K562 (cell line): Measurements from ENCODE around the gene SFRP5. TPM values are rescaled to one million over a fixed set of nuclear protein-coding genes. Genes with fewer than 3 reads are reported as not detected.

Experiments
- ATAC-seq: fragments of 200-7000 bp; cut with Tn5 transposase; 3 replicates; pipeline ENCODE4 v1.9.1; 2020; ENCODE audit warnings: moderate library complexity
- BruUV-seq: library from RNA; stranded (reverse); fragments of 400-500 nt; replicated peaks from 2 replicates; lab custom pipeline; 2021; lab: Mats Ljungman, UMichigan
- CTCF ChIA-PET: fragments of 300-600 bp; formaldehyde crosslinking; extraction: SDS; loops from one replicate; lab custom pipeline; 2021; ENCODE audit warnings: low intra/inter-chr PET ratio; lab: Yijun Ruan, JAX
- POLR2A ChIA-PET: fragments of 300-600, 350-650 bp; sonication (Branson Sonifier 250); formaldehyde crosslinking; extraction: SDS; loops from one replicate; lab custom pipeline; 2021; ENCODE audit warnings: antibody characterized with exemption, inconsistent platforms; lab: Yijun Ruan, JAX
- DNase-seq, 4 experiments: peaks; one replicate each; pipeline versions ENCODE4 v3.0.0 to v3.0.0-alpha.2; 2011 to 2018; ENCODE audit warnings: low spot score in 3 of 4, mixed read lengths in 3 of 4; ENCODE audit errors: extremely low read depth in 1 of 4
- FAIRE-seq: peaks from 2 replicates; lab custom pipeline; 2011; peaks lifted over from hg19 to GRCh38; lab: Jason Lieb, UNC
- H2AFZ ChIP-seq: 2 replicates; pipeline ENCODE4 v1.6.0; 2011; ENCODE audit warnings: low read depth, low read length, control low read depth, inconsistent platforms
- H3K27ac ChIP-seq: fragments of 200-600 bp; 3 replicates; pipeline ENCODE4 v1.8.0; 2011; ENCODE audit warnings: low read depth, mild to moderate bottlenecking, control low read depth, inconsistent platforms, low read length, moderate library complexity, mixed read lengths; ENCODE audit errors: extremely low read depth
- H3K27me3 ChIP-seq, 2 experiments: fragments of 300-600 bp in 1 of 2; 2 replicates in 1 of 2; 3 replicates in 1 of 2; pipeline versions ENCODE4 v1.6.0 to v1.8.0; 2011; ENCODE audit warnings: inconsistent platforms in 2 of 2, low read length in 2 of 2, mild to moderate bottlenecking in 1 of 2, mixed read lengths in 1 of 2, moderate library complexity in 1 of 2; ENCODE audit not compliant: control insufficient read depth in 2 of 2, insufficient read depth in 2 of 2
- H3K36me3 ChIP-seq: fragments of 300-600 bp; 3 replicates; pipeline ENCODE4 v1.8.0; 2011; ENCODE audit warnings: mild to moderate bottlenecking, low read length, inconsistent platforms; ENCODE audit not compliant: control insufficient read depth, insufficient read depth
- H3K4me1 ChIP-seq, 2 experiments: fragments of 200-600 bp in 1 of 2; replicated peaks in 1 of 2; 2 replicates in 1 of 2; 3 replicates in 1 of 2; pipeline versions ENCODE4 v1.5.1 to v1.8.0; 2011; ENCODE audit warnings: inconsistent platforms in 2 of 2, low read length in 2 of 2, mild to moderate bottlenecking in 1 of 2, mixed read lengths in 1 of 2, moderate library complexity in 1 of 2; ENCODE audit not compliant: control insufficient read depth in 2 of 2, insufficient read depth in 2 of 2
- H3K4me2 ChIP-seq: 2 replicates; pipeline ENCODE4 v1.6.1; 2011; ENCODE audit warnings: low read length, control low read depth, inconsistent platforms, mixed read lengths; ENCODE audit not compliant: insufficient read depth
- H3K4me3 ChIP-seq: fragments of 200-600 bp; sonication (generic), shearing (Covaris generic); 2 replicates; pipeline ENCODE4 v1.5.1; 2016; ENCODE audit warnings: control low read depth, inconsistent platforms
- H3K79me2 ChIP-seq: fragments of 200-600 bp; 3 replicates; pipeline ENCODE4 v1.8.0; 2011; ENCODE audit warnings: low read length, inconsistent platforms; ENCODE audit not compliant: control insufficient read depth, insufficient read depth
- H3K9ac ChIP-seq, 2 experiments: 2 replicates each; pipeline versions ENCODE4 v1.6.0 to v1.6.1; 2011; ENCODE audit warnings: low read depth in 2 of 2, low read length in 2 of 2, control low read depth in 1 of 2, inconsistent platforms in 1 of 2, mild to moderate bottlenecking in 1 of 2, mixed read lengths in 1 of 2; ENCODE audit not compliant: insufficient read depth in 1 of 2
- H3K9me1 ChIP-seq: one replicate; pipeline ENCODE4 v1.6.0; 2011; ENCODE audit warnings: inconsistent platforms, mild to moderate bottlenecking, low read length, moderate library complexity; ENCODE audit not compliant: control insufficient read depth, insufficient read depth
- H3K9me3 ChIP-seq: replicated peaks from 2 replicates; pipeline ENCODE4 v1.5.1; 2011; ENCODE audit warnings: low read depth, low read length, inconsistent platforms; ENCODE audit not compliant: control insufficient read depth, insufficient read depth
- H4K20me1 ChIP-seq: replicated peaks from 2 replicates; pipeline ENCODE4 v1.6.1; 2011; ENCODE audit warnings: low read length, inconsistent platforms, mixed read lengths; ENCODE audit not compliant: control insufficient read depth, insufficient read depth
- ATF2 ChIP-seq: sonication (generic); formaldehyde crosslinking; IDR thresholded peaks from 2 replicates; pipeline ENCODE4 v1.8.1; 2022; ENCODE audit warnings: missing genetic modification reagents
- FOXA1 ChIP-seq: fragments of 450-650 bp; IDR thresholded peaks from 2 replicates; pipeline ENCODE4 v1.6.1; 2016; ENCODE audit warnings: mild to moderate bottlenecking, borderline replicate concordance
- GTF2F1 ChIP-seq: IDR thresholded peaks from 2 replicates; pipeline ENCODE4 v1.6.1; 2011; ENCODE audit warnings: low read depth, low read length, improper control_type of control experiment
- IFI16 ChIP-seq: fragments of 250-450 bp; sonication (Bioruptor Pico); IDR thresholded peaks from 2 replicates; pipeline ENCODE4 v2.1.2; 2022; ENCODE audit warnings: mild to moderate bottlenecking, inconsistent platforms
- ZBTB33 ChIP-seq: sonication (generic); formaldehyde crosslinking; IDR thresholded peaks from 2 replicates; pipeline ENCODE4 v1.8.1; 2023; ENCODE audit warnings: mild to moderate bottlenecking, missing genetic modification reagents
- ZNF197 ChIP-seq: fragments of 200-800 bp; sonication (Bioruptor generic); IDR thresholded peaks from 2 replicates; pipeline ENCODE4 v1.6.1; 2016; ENCODE audit warnings: low read depth, missing genetic modification characterization, missing compliant biosample characterization
- ZNF740 ChIP-seq, 3 experiments: fragments of 200-800 bp in 1 of 3; sonication (Bioruptor generic) in 1 of 3; sonication (generic) in 1 of 3; formaldehyde crosslinking in 1 of 3; IDR thresholded peaks; 2 replicates each; pipeline versions ENCODE4 v1.6.1 to v1.8.0; 2016 to 2022; ENCODE audit warnings: mild to moderate bottlenecking in 2 of 3, missing compliant biosample characterization in 2 of 3, missing genetic modification characterization in 2 of 3, missing genetic modification reagents in 1 of 3
- ZNF76 ChIP-seq: fragments of 250-450 bp; sonication (Bioruptor Pico); IDR thresholded peaks from 2 replicates; pipeline ENCODE4 v1.4.0; 2020; ENCODE audit warnings: mild to moderate bottlenecking, moderate library complexity, borderline replicate concordance
- WGBS: fragments of 100-300 bp; shearing (Covaris generic); methylation state at CpG from one replicate; pipeline ENCODE4 v1.1.6; 2016; ENCODE audit warnings: low coverage, mixed read lengths; ENCODE audit not compliant: insufficient coverage; ENCODE audit errors: missing lambda C conversion rate; 5-methylcytosine and 5-hydroxymethylcytosine counted together
- in situ Hi-C: fragments of 300-500 bp; cut with MboI; formaldehyde crosslinking; loops from 4 replicates; pipeline ENCODE4 v1.15.0; 2018; ENCODE audit warnings: inconsistent platforms, mixed read lengths
- intact Hi-C: fragments of 100-400 bp; cut with micrococcal nuclease; formaldehyde crosslinking; loops from 2 replicates; pipeline ENCODE4 v1.14.2; 2022
- polyA plus RNA-seq, 8 experiments: library from polyadenylated mRNA; depleted of rRNA in 4 of 8; stranded (reverse) in 5 of 8; unstranded in 3 of 8; fragments of >200 nt; fragmentation: Nextera tagmentation in 2 of 8; fragmentation: Illumina TruSeq in 1 of 8; extraction: Ambion mirVana in 2 of 8; extraction: Trizol in 1 of 8; gene quantifications; 2 replicates each; pipeline versions ENCODE4 v1.2.1 to v1.2.3, GENCODE V29; 2011 to 2014; ENCODE audit warnings: inconsistent platforms in 1 of 8, missing spikeins in 1 of 8
- total RNA-seq, 7 experiments: library from RNA; depleted of rRNA in 6 of 7; stranded (reverse); fragments of >200 nt in 6 of 7; fragmentation: Illumina TruSeq in 2 of 7; extraction: Trizol in 2 of 7; gene quantifications; 2 replicates each; pipeline versions ENCODE4 v1.2.1 to v1.2.3, GENCODE V29; 2011 to 2021; ENCODE audit warnings: low replicate concordance in 1 of 7

The SFRP5 gene
- total and polyA plus RNA-seq, 9 of the 15 experiments (the other 6 are each of a cell fraction or from before 2014, with no cell fraction given) = 0.07 to 0.29 (median 0.13) TPM; not detected in 3

GRCh38 chr10:97748116-97748515, 23.7 kb downstream of the SFRP5 start (continued):
- TF ChIP-seq ZNF76 (CRISPR knock-in tag) (no peak), ZBTB33 (no peak), ZNF197 (CRISPR knock-in tag) (no peak), GTF2F1 (no peak), IFI16 (CRISPR knock-in tag) (no peak)
- TF ChIP-seq, all 486 proteins: peak for 0

- FAIRE-seq (no peak), DNase-seq (no peak), ATAC-seq (no peak)
- no peak overlapping the region for H3K27ac ChIP-seq
- ChIA-PET POLR2A (no interaction called here), CTCF (no interaction called here)
- in situ Hi-C loops (no loop called here), intact Hi-C loops (no loop called here)
- H3K9ac ChIP-seq = no peak overlapping the region
- peaks cover 20% of the 10 kb centered on the region; the same call in 2 of the 3 replicates for H3K79me2 ChIP-seq
- no peak overlapping the region for H3K4me2 ChIP-seq
- H3K4me1 ChIP-seq = peaks cover 16 to 22% of the 10 kb centered on the region in 2 experiments
- 53% methylated on average over 1 of the region's 1 CpG for WGBS
- H3K27me3 ChIP-seq = no peaks in the 10 kb centered on the region
- H4K20me1 ChIP-seq = no peaks in the 10 kb centered on the region
- no peak overlapping the region for H2AFZ ChIP-seq
- no peaks in the 10 kb centered on the region for H3K9me3 ChIP-seq
- no peak overlapping the region for H3K4me3 ChIP-seq
- no peaks in the 10 kb centered on the region for H3K9me1 ChIP-seq
- no TSS peak for BruUV-seq
- peaks cover 92% of the 10 kb centered on the region; the same call in 2 of the 3 replicates for H3K36me3 ChIP-seq
- no peak for TF ChIP-seq FOXA1
- no peak for TF ChIP-seq ZNF740 (CRISPR knock-in tag; IDR thresholded peaks at IDR 0.05)
- no peak for TF ChIP-seq ZNF740 (tag; IDR thresholded peaks at IDR 0.05)
- TF ChIP-seq ATF2 (CRISPR knock-in tag) = no peak
Measured at GRCh38 chr10:97747573-97747972, 24.2 kb downstream of the SFRP5 start.
